Osteoblast (primary cell): ENCODE measurements around the gene BCL2A1. TPM values are rescaled to one million over a fixed set of nuclear protein-coding genes. Genes with fewer than 3 reads are reported as not detected.
"Not testable (repeated sequence)": the region's sequence is repeated elsewhere in the genome, so short reads cannot be mapped to it uniquely, and the experiment has no call there.

Source experiments
- DNase-seq: peaks from one replicate; pipeline ENCODE4 v3.0.0; 2011; ENCODE audit warnings: low spot score, mixed read lengths; ENCODE audit not compliant: insufficient read length; ENCODE audit errors: missing footprints
- H2AFZ ChIP-seq: 2 replicates; pipeline ENCODE4 v1.6.0; 2011; ENCODE audit warnings: mild to moderate bottlenecking, low read length
- H3K27ac ChIP-seq: 2 replicates; pipeline ENCODE4 v1.5.1; 2011; ENCODE audit warnings: mild to moderate bottlenecking, low read depth, low read length, moderate library complexity
- H3K27me3 ChIP-seq: 2 replicates; pipeline ENCODE4 v1.6.0; 2012; ENCODE audit warnings: mild to moderate bottlenecking, control low read depth, inconsistent platforms, low read length, moderate library complexity; ENCODE audit not compliant: insufficient read depth
- H3K36me3 ChIP-seq: 2 replicates; pipeline ENCODE4 v1.5.1; 2011; ENCODE audit warnings: mild to moderate bottlenecking, low read length, control low read depth, moderate library complexity; ENCODE audit not compliant: insufficient read depth
- H3K4me1 ChIP-seq: 2 replicates; pipeline ENCODE4 v1.5.1; 2011; ENCODE audit warnings: mild to moderate bottlenecking, low read length, control low read depth, moderate library complexity; ENCODE audit not compliant: insufficient read depth
- H3K4me2 ChIP-seq: 2 replicates; pipeline ENCODE4 v1.6.0; 2011; ENCODE audit warnings: mild to moderate bottlenecking, low read length; ENCODE audit not compliant: insufficient read depth
- H3K4me3 ChIP-seq: fragments of 200-600 bp; sonication (generic); 3 replicates; pipeline ENCODE4 v1.5.1; 2012; ENCODE audit warnings: mild to moderate bottlenecking, low read length, inconsistent platforms; ENCODE audit not compliant: insufficient read depth
- H3K79me2 ChIP-seq: 2 replicates; pipeline ENCODE4 v1.6.0; 2012; ENCODE audit warnings: mild to moderate bottlenecking, low read length, control low read depth, inconsistent platforms; ENCODE audit not compliant: insufficient read depth
- H3K9me3 ChIP-seq: 2 replicates; pipeline ENCODE4 v1.5.1; 2011; ENCODE audit warnings: low read depth, low read length, control low read depth
- H4K20me1 ChIP-seq: 2 replicates; pipeline ENCODE4 v1.6.0; 2012; ENCODE audit warnings: mild to moderate bottlenecking, low read length, control low read depth; ENCODE audit not compliant: insufficient read depth
- CTCF ChIP-seq: IDR thresholded peaks from 2 replicates; pipeline ENCODE4 v1.5.1; 2011; ENCODE audit warnings: mild to moderate bottlenecking, low read depth, low read length, moderate library complexity; ENCODE audit errors: extremely low read depth
- total RNA-seq: library from RNA; depleted of rRNA; stranded (reverse); fragments of >200 nt; gene quantifications from 2 replicates; pipeline ENCODE4 v1.2.3, GENCODE V29; 2012

BCL2A1 gene
- total RNA-seq, 1 donor = not detected

GRCh38 chr15:79943820-79944219 is 27.2 kb downstream of the BCL2A1 start:
- H3K4me2 ChIP-seq = no peak overlapping the region
- H3K36me3 ChIP-seq = no peaks in the 10 kb centered on the region
- H3K4me3 ChIP-seq = no peak overlapping the region
- peak; percentile 63 for DNase-seq
- H3K79me2 ChIP-seq = no peaks in the 10 kb centered on the region
- no peak overlapping the region for H3K27ac ChIP-seq
- no peaks in the 10 kb centered on the region for H4K20me1 ChIP-seq
- TF ChIP-seq CTCF = no peak
- H2AFZ ChIP-seq = no peak overlapping the region
- no peaks in the 10 kb centered on the region for H3K4me1 ChIP-seq
- no peaks in the 10 kb centered on the region for H3K9me3 ChIP-seq
- no peaks in the 10 kb centered on the region for H3K27me3 ChIP-seq

GRCh38 chr15:79942741-79943481 is 28.1 kb downstream of the BCL2A1 start:
- no peak for DNase-seq
- H3K4me3 ChIP-seq = no peak overlapping the region
- no peaks in the 10 kb centered on the region for H4K20me1 ChIP-seq
- H3K4me2 ChIP-seq = no peak overlapping the region
- no peaks in the 10 kb centered on the region for H3K27me3 ChIP-seq
- no peak overlapping the region for H3K27ac ChIP-seq
- H3K36me3 ChIP-seq = no peaks in the 10 kb centered on the region
- H2AFZ ChIP-seq = no peak overlapping the region
- TF ChIP-seq CTCF = no peak
- no peaks in the 10 kb centered on the region for H3K4me1 ChIP-seq
- no peaks in the 10 kb centered on the region for H3K9me3 ChIP-seq
- H3K79me2 ChIP-seq = no peaks in the 10 kb centered on the region

- no peak for DNase-seq
- no peak overlapping the region for H2AFZ ChIP-seq
- no peak for TF ChIP-seq CTCF
- H3K4me2 ChIP-seq = no peak overlapping the region
- H4K20me1 ChIP-seq = no peaks in the 10 kb centered on the region
- no peaks in the 10 kb centered on the region for H3K36me3 ChIP-seq
- H3K79me2 ChIP-seq = no peaks in the 10 kb centered on the region
- H3K9me3 ChIP-seq = no peaks in the 10 kb centered on the region
- no peaks in the 10 kb centered on the region for H3K27me3 ChIP-seq
- no peak overlapping the region for H3K4me3 ChIP-seq
- no peaks in the 10 kb centered on the region for H3K4me1 ChIP-seq
- H3K27ac ChIP-seq = no peak overlapping the region
Measured at GRCh38 chr15:79939399-79939798, 31.6 kb downstream of the BCL2A1 start.

- Histone ChIP-seq H3K27me3 (no peaks in the 10 kb centered on the region), H3K4me2 (no peak overlapping the region), H3K4me1 (no peaks in the 10 kb centered on the region), H4K20me1 (no peaks in the 10 kb centered on the region), H3K27ac (no peak overlapping the region), H3K79me2 (no peaks in the 10 kb centered on the region), H3K4me3 (no peak overlapping the region), H3K9me3 (no peaks in the 10 kb centered on the region), H2AFZ (no peak overlapping the region), H3K36me3 (no peaks in the 10 kb centered on the region)
- TF ChIP-seq CTCF = no peak
- no peak for DNase-seq
Measured at GRCh38 chr15:79938143-79938542, 32.9 kb downstream of the BCL2A1 start.

- H3K79me2 ChIP-seq, DNase-seq, H3K4me2 ChIP-seq, H3K4me3 ChIP-seq, H3K4me1 ChIP-seq, H4K20me1 ChIP-seq, H3K36me3 ChIP-seq, H3K27ac ChIP-seq, H3K27me3 ChIP-seq, H3K9me3 ChIP-seq, H2AFZ ChIP-seq: not testable (repeated sequence)
Measured at GRCh38 chr15:79935556-79936201, 35.3 kb downstream of the BCL2A1 start.
